Activated CD8-positive, alpha-beta memory T cell treated with anti-CD3 and anti-CD28 coated beads, Interleukin-2, amount 10 ng/mL, durations not matched to agents 7 days and 5 days (primary cell): Measurements from ENCODE around the gene GZMB. TPM values are rescaled to one million over a fixed set of nuclear protein-coding genes. Genes with fewer than 3 reads are reported as not detected.
A peak's percentile ranks its signal among the peaks of the same experiment; 100 is the strongest.
"Not testable (repeated sequence)": the region's sequence is repeated elsewhere in the genome, so short reads cannot be mapped to it uniquely, and the experiment has no call there.

Experiments used
- ATAC-seq: fragments of 150-1000 bp; cut with Tn5 transposase; one replicate; pipeline ENCODE4 v1.10.0; 2021; ENCODE audit warnings: moderate library complexity
- CTCF ChIA-PET: fragments of 350-600 bp; sonication (Branson Sonifier 250); formaldehyde crosslinking; loops from one replicate; lab custom pipeline; 2021; ENCODE audit warnings: antibody characterized with exemption; lab: Charles Lee
- DNase-seq: peaks from one replicate; pipeline ENCODE4 v3.0.0-alpha.2; 2020
- H3K27ac Mint-ChIP-seq: one replicate; pipeline ENCODE4 v1.8.0; 2021; ENCODE audit warnings: mild to moderate bottlenecking, mixed read lengths
- H3K27me3 Mint-ChIP-seq: one replicate; pipeline ENCODE4 v1.8.0; 2021; ENCODE audit warnings: mixed read lengths
- H3K36me3 Mint-ChIP-seq: one replicate; pipeline ENCODE4 v1.8.0; 2021; ENCODE audit warnings: mild to moderate bottlenecking, mixed read lengths
- H3K4me1 Mint-ChIP-seq: one replicate; pipeline ENCODE4 v1.8.0; 2021; ENCODE audit warnings: mixed read lengths
- H3K4me3 Mint-ChIP-seq: one replicate; pipeline ENCODE4 v1.8.0; 2021; ENCODE audit warnings: mild to moderate bottlenecking, moderate library complexity, mixed read lengths
- H3K9me3 Mint-ChIP-seq: one replicate; pipeline ENCODE4 v1.8.0; 2022; ENCODE audit warnings: low read depth, mixed read lengths
- total RNA-seq, 2 experiments: library from RNA; stranded (reverse); gene quantifications; one replicate each; pipeline ENCODE4 v1.2.3, GENCODE V29; 2021

Gene GZMB
- total RNA-seq, 2 experiments from 2014 or later = 1,034 to 2,662 TPM

DNA sequence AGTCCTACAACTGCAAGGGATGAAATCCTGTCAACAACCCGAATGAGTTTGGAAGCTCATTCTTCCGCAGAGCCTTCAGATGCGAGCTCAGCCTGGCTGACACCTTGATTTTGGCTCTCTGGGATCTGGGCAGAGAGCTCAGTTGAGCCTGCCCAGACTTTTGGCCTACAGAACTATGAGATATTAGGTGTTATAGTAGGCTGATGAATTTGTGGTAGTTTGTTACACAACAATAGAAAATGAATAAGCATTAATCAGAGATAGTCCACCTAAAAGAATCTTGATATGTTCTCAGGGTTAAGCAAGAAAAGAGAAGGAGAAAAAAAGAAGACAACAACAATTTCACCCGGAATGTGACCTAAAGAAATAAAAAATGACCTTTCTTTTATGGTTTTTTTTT lies 30.4 kb upstream of the GZMB start:
- Mint-ChIP-seq H3K9me3 (no peaks in the 10 kb centered on the region), H3K4me1 (peaks cover 90% of the 10 kb centered on the region), H3K27ac (peak overlapping the region; percentile 89), H3K4me3 (no peak overlapping the region), H3K27me3 (no peaks in the 10 kb centered on the region), H3K36me3 (peaks cover 9% of the 10 kb centered on the region)
- ATAC-seq = no peak
- no peak for DNase-seq
- CTCF ChIA-PET = interaction anchor here (1.0 to 5.2 kb wide), 6 partner anchors 9 to 331 kb away, joined by 3 to 46 read pairs (median 4); partner anchors contain the start of gene GZMB

DNA sequence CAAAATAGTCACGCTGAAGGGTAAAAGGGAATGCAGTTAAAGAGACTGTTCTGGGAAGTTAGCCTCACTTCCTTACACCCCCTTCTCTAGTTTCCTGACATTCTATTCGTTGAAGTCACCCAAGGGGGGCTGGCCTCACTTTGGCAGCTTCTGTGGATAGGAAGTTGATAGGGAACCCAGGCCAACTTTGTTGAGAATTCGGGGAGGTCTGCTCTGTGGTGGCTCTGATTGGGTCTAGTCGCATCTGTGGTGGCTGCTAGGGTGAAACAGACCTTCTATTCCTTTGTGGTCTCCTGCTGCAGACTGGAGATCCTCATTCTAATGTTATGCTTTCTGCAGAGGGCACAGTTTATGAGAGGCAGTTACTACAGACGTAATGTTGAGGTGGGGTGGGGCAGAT lies 28.8 kb upstream of the GZMB start:
- CTCF ChIA-PET = interaction anchor here (0.9 to 5.2 kb wide), 5 partner anchors 11 to 57 kb away, joined by 3 to 46 read pairs (median 7); partner anchors contain the start of gene GZMB
- H3K4me3 Mint-ChIP-seq = peak overlapping the region; percentile 34
- ATAC-seq (peak; percentile 12), DNase-seq (peak; percentile 64)
- peaks cover 4% of the 10 kb centered on the region for H3K36me3 Mint-ChIP-seq
- H3K9me3 Mint-ChIP-seq = no peaks in the 10 kb centered on the region
- H3K4me1 Mint-ChIP-seq = peaks cover 90% of the 10 kb centered on the region
- peak overlapping the region; percentile 89 for H3K27ac Mint-ChIP-seq
- no peaks in the 10 kb centered on the region for H3K27me3 Mint-ChIP-seq

DNA sequence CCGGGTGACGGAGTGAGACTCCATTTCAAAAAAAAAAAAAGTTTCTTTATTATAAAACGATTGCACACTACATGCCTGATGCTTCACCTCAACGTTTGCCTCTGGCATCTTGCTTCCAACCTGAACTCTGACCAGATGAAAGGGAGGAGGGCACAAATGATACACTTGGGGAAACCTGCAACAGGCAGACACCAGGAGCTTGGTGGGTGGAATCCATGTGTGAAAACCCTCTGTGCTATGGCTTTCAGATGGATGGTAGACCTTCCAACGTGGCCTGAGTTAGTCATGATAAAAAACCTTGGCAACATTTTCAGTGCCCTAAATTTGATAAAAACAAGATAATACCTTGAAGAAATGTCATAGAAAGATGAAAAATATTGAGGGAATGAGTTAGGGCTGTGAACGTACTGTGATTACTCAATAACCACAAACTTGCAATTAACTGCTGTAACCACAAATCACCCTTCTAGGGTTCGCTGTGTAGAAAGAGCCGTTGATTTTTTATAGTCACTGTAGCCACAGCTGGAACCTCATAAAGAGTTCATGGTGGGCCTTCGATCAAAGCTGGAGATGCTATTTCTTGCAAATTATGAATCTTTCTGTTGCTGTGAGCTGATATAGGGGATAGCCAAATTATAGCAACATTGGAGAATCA lies 26.1 kb upstream of the GZMB start:
- Mint-ChIP-seq H3K36me3 (peaks cover 5% of the 10 kb centered on the region), H3K27me3 (no peaks in the 10 kb centered on the region), H3K4me1 (peaks cover 66% of the 10 kb centered on the region), H3K27ac (peak overlapping the region; percentile 84), H3K9me3 (no peaks in the 10 kb centered on the region), H3K4me3 (peak overlapping the region; percentile 17)
- CTCF ChIA-PET = interaction anchor here (0.7 to 5.2 kb wide), 7 partner anchors 10 to 54 kb away, joined by 3 to 46 read pairs (median 10); partner anchors contain the start of gene GZMB
- ATAC-seq (peak; percentile 65), DNase-seq (no peak)

DNA sequence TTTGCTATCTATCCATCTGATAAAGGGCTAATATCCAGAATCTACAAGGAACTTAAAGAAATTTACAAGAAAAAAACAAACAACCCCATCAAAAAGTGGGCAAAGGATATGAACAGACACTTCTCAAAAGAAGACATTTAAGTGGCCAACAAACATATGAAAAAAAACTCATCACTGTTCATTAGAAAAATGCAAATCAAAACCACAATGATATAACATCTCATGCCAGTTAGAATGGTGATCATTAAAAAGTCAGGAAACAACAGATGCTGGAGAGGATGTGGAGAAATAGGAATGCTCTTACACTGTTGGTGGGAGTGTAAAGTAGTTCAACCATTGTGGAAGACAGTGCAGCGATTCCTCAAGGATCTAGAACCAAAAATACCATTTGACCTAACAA lies 14.4 kb upstream of the GZMB start:
- not testable (repeated sequence) for H3K27me3 Mint-ChIP-seq, H3K27ac Mint-ChIP-seq, DNase-seq, ATAC-seq, H3K4me3 Mint-ChIP-seq
- peaks cover 54% of the 10 kb centered on the region for H3K36me3 Mint-ChIP-seq
- H3K4me1 Mint-ChIP-seq = peaks cover 12% of the 10 kb centered on the region
- CTCF ChIA-PET = interaction anchor here (2.3 kb wide), 1 partner anchor 8 kb away, joined by 8 read pairs; no protein-coding TSS in a partner anchor
- peaks cover 18% of the 10 kb centered on the region for H3K9me3 Mint-ChIP-seq

DNA sequence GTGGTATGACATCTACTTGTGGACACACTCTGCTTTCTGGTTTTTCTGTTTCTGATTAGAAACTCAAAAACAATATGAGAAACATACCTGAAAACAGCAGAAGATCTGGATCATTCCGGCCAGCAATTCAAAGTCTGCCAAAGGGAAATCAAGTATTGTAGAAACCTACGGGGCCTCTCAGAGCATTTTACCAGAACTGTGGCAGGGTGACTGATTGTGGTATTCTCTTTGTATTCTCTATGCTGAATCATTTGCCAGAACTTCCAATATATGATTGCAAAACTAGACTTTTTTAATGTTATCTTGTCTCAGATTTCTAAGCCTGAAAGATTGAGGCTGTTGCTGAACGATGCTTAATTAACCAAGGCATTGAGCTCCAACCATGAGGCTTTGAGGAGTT lies 5.9 kb upstream of the GZMB start:
- peaks cover 50% of the 10 kb centered on the region for H3K4me1 Mint-ChIP-seq

DNA sequence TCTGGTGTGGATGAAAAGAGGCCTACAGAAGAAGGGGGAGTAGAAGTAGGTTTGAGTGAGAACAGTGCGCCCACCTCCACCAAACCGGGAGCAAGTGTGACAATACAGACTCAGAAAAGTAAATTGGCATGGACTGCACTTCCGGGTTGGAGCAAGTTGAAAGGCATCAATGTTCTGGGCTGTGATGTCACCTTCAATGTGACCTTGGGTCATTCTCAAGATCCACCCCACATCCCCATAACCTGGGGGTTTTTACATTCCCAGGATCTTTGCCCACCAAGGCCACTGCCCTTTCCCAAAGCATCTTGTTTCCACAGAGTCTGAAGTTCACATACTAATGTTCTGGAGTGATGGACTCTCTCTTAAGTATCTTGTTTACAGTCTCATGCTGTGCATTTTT lies 5.3 kb upstream of the GZMB start:
- peaks cover 27% of the 10 kb centered on the region for H3K36me3 Mint-ChIP-seq
- H3K4me1 Mint-ChIP-seq = peaks cover 56% of the 10 kb centered on the region
- ATAC-seq (no peak), DNase-seq (no peak)
- no peak overlapping the region for H3K27ac Mint-ChIP-seq
- no peak overlapping the region for H3K4me3 Mint-ChIP-seq
- H3K27me3 Mint-ChIP-seq = no peaks in the 10 kb centered on the region
- H3K9me3 Mint-ChIP-seq = peaks cover 3% of the 10 kb centered on the region
- CTCF ChIA-PET = no interaction called here

More for the DNA sequence above, 5.9 kb upstream of the GZMB start:
- ATAC-seq (no peak), DNase-seq (no peak)
- Mint-ChIP-seq H3K4me3 (no peak overlapping the region), H3K27me3 (no peaks in the 10 kb centered on the region), H3K9me3 (peaks cover 3% of the 10 kb centered on the region), H3K27ac (no peak overlapping the region), H3K36me3 (peaks cover 27% of the 10 kb centered on the region)
- CTCF ChIA-PET = interaction anchor here (0.9 to 1.3 kb wide), 4 partner anchors 10 to 71 kb away, joined by 3 to 8 read pairs (median 4); no protein-coding TSS in a partner anchor

DNA sequence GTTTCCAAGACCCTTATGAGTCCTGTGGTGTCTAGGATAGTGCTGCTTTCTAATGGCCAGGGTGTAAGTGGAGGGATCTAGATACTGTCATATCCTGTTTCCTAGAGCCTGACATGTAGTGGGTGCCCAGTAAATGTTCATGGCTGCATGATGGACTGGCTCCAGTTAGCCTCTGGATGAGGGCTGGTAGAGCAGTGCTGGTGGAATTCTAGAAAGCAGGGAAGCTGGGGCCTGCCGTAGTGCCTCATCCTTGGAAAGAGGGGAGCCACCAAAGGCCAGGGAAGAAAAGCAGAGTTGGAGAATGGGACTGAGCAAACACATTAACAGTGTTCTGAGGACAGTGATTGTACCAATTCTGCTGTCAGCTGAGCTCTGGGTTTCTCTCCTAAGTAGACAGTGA lies 637 bp downstream of the GZMB start:
- peaks cover 60% of the 10 kb centered on the region for H3K36me3 Mint-ChIP-seq
- CTCF ChIA-PET = interaction anchor here (0.6 to 5.9 kb wide), 23 partner anchors 12 to 500 kb away, joined by 3 to 72 read pairs (median 6); partner anchors contain the start of gene GZMH
- H3K27me3 Mint-ChIP-seq = no peaks in the 10 kb centered on the region
- no peak for DNase-seq
- H3K4me1 Mint-ChIP-seq = peaks cover 78% of the 10 kb centered on the region
- H3K27ac Mint-ChIP-seq = peak overlapping the region; percentile 97
- H3K4me3 Mint-ChIP-seq = peak overlapping the region; percentile 89
- no peak for ATAC-seq
- H3K9me3 Mint-ChIP-seq = peaks cover 3% of the 10 kb centered on the region

DNA sequence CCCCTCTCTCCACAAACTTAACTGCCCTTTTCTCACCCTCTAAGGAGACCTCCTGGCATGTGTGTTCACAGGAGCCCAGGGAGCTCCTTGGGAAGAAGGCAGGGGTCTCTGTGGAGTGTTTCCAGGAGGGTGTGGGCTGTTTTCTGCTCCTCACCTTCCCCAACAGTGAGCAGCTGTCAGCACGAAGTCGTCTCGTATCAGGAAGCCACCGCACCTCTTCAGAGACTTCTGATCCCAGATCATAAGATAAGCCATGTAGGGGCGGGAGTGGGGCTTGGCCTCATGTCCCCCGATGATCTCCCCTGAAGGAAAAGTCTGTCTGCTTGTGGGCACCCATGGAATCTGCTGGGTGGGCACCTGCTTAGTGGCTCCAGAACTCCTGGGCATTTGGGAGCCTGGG lies 1.2 kb downstream of the GZMB start:
- ATAC-seq (no peak), DNase-seq (no peak)
- Mint-ChIP-seq H3K9me3 (peaks cover 3% of the 10 kb centered on the region), H3K27ac (peak overlapping the region; percentile 97), H3K27me3 (no peaks in the 10 kb centered on the region), H3K4me1 (peaks cover 80% of the 10 kb centered on the region), H3K36me3 (peaks cover 59% of the 10 kb centered on the region), H3K4me3 (peak overlapping the region; percentile 89)
- CTCF ChIA-PET = interaction anchor here (1.0 to 5.9 kb wide), 10 partner anchors 10 to 201 kb away, joined by 3 to 72 read pairs (median 14); partner anchors contain the start of gene GZMH

DNA sequence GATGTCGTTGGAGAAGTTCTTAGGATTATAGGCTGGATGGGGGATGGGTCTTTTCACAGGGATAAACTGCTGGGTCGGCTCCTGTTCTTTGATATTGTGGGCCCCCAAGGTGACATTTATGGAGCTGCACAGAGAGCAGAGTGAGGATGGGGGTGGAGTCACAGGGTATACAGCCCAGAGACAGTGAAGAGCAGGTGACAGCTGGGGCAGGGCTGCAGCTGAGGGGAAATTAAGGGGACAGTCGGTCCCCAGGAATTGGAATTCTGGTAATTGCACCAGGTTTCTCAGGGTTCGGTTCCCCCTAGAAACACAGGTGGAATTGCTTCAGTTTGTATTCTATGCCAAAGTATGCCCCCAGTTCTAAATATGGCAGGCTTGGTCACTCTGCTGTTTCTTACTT lies 1.7 kb downstream of the GZMB start:
- CTCF ChIA-PET = interaction anchor here (1.0 to 5.9 kb wide), 6 partner anchors 10 to 60 kb away, joined by 3 to 72 read pairs (median 10); partner anchors contain the start of gene GZMH
- Mint-ChIP-seq H3K36me3 (peaks cover 60% of the 10 kb centered on the region), H3K27ac (peak overlapping the region; percentile 97), H3K4me1 (peaks cover 80% of the 10 kb centered on the region), H3K9me3 (no peaks in the 10 kb centered on the region), H3K4me3 (peak overlapping the region; percentile 89), H3K27me3 (no peaks in the 10 kb centered on the region)
- no peak for ATAC-seq
- DNase-seq = no peak

DNA sequence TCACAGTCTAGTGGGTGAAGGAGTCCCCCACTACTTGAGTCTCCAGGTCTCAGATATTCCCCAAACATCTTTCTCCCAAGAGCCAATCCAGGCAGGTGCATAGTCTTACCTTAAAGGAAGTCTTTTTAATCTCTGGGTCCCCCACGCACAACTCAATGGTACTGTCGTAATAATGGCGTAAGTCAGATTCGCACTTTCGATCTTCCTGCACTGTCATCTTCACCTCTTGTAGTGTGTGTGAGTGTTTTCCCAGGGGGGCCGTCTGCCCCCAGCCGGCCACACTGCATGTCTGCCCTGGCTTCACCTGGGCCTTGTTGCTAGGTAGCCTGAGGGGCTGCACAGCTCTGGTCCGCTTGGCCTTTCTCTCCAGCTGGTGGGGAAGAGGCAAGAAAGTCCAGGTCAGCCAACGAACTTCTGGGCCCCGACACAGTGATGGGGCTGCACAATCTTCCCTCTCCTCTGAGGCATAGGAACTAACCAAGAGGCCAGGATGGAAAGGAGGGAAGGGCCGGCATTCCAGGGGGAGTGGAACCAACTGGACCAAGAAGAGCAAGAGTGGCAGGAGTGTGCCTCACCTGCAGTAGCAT lies 2.1 kb downstream of the GZMB start:
- CTCF ChIA-PET = interaction anchor here (1.0 to 5.9 kb wide), 5 partner anchors 9 to 47 kb away, joined by 3 to 72 read pairs (median 7); partner anchors contain the start of gene GZMH
- ATAC-seq (no peak), DNase-seq (peak; percentile 39)
- peak overlapping the region; percentile 97 for H3K27ac Mint-ChIP-seq
- H3K4me3 Mint-ChIP-seq = peak overlapping the region; percentile 89
- H3K36me3 Mint-ChIP-seq = peaks cover 58% of the 10 kb centered on the region
- H3K4me1 Mint-ChIP-seq = peaks cover 78% of the 10 kb centered on the region
- no peaks in the 10 kb centered on the region for H3K27me3 Mint-ChIP-seq
- H3K9me3 Mint-ChIP-seq = no peaks in the 10 kb centered on the region

DNA sequence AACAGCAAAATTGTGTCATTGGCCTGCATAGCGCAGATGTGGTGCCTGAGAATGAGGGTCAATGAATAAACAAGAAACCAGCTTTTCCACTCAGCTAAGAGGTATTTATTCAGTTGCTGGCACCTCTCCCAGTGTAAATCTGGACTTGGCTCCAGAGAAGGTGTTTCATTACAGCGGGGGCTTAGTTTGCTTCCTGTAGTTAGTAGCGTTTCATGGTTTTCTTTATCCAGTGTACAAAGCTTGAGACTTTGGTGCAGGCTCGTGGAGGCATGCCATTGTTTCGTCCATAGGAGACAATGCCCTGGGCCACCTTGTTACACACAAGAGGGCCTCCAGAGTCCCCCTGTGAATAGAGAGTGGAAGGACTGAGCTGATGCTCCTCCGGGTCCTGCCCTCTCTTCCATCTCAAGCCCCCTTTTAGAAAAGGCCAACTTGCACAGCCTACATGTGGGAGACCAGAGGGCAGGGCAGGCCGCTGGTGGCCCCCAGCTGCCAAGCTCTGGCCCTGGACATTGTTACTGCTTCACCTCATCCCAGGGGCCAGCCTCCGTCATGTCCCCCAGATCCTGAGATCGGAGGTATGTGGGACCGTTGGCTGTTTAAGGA lies 3.0 kb downstream of the GZMB start:
- ATAC-seq (no peak), DNase-seq (no peak)
- Mint-ChIP-seq H3K36me3 (peaks cover 57% of the 10 kb centered on the region), H3K4me1 (peaks cover 73% of the 10 kb centered on the region), H3K9me3 (no peaks in the 10 kb centered on the region), H3K27me3 (no peaks in the 10 kb centered on the region), H3K27ac (peak overlapping the region; percentile 97), H3K4me3 (peak overlapping the region; percentile 89)
- CTCF ChIA-PET = interaction anchor here (0.7 to 5.9 kb wide), 5 partner anchors 16 to 48 kb away, joined by 3 to 72 read pairs (median 7); partner anchors contain the start of gene GZMH

DNA sequence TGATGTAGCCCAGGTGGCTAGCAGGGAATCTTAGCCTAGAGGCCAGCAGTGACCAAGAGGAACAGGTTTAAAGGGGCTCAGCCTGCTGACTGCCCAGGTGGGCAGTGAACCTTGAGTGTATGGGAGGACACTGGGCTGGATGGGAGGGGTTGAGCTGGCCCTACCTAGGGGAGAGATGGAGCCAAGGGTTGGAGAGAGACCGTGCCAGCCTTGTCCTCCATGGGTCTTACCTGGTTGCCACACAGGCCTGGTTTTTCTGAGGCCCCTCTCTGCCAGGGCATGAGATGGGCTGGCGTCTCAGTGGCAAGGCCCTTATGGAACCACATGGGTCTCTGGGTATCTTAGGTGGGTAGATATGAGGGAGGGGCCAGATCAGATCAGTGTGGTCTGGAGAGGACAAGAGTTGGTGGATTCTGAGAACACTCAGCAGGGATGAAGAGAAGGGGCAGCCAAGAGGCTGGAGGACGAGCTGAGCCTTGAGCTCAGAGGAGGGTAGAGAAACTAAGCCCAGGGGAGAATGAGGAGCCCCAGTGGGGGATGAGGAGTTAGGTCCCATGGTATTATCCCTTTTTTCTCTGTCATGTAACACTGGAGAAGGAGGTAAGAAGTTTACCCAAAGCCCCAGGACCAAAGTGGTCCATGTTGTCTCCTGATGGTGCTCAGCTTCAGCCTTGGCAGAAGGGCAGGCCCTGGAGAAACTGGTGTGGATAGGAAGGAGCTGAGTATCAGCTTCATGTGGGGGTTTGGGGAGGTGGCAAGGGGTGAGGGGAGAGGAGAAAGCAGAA lies 3.7 kb downstream of the GZMB start:
- peaks cover 76% of the 10 kb centered on the region for H3K4me1 Mint-ChIP-seq
- H3K36me3 Mint-ChIP-seq = peaks cover 60% of the 10 kb centered on the region
- peak overlapping the region; percentile 89 for H3K4me3 Mint-ChIP-seq
- ATAC-seq (no peak), DNase-seq (no peak)
- peak overlapping the region; percentile 97 for H3K27ac Mint-ChIP-seq
- no peaks in the 10 kb centered on the region for H3K27me3 Mint-ChIP-seq
- CTCF ChIA-PET = interaction anchor here (0.7 to 5.9 kb wide), 5 partner anchors 15 to 49 kb away, joined by 3 to 72 read pairs (median 7); partner anchors contain the start of gene GZMH
- no peaks in the 10 kb centered on the region for H3K9me3 Mint-ChIP-seq
